CMK (cell line): Measurements from ENCODE around the gene ZNF76.
A peak's percentile ranks its signal among the peaks of the same experiment; 100 is the strongest.
"Not testable (repeated sequence)": the region's sequence is repeated elsewhere in the genome, so short reads cannot be mapped to it uniquely, and the experiment has no call there.

Experiments used
- DNase-seq: peaks from one replicate; pipeline ENCODE4 v3.0.0-alpha.2; 2010; ENCODE audit warnings: low read depth

The ZNF76 gene

GRCh38 chr6:35330541-35331119 is 71.1 kb downstream of the ZNF76 start:
- no peak for DNase-seq

GRCh38 chr6:35332074-35332887 is 72.7 kb downstream of the ZNF76 start:
- DNase-seq = not testable (repeated sequence)

- DNase-seq = no peak
These were observed 82.0 kb downstream of the ZNF76 start for GRCh38 chr6:35341557-35341956.

GRCh38 chr6:35342258-35343091 is 82.9 kb downstream of the ZNF76 start, which contains the start of gene PPARD:
PPARD (plus strand) TSS chr6:35342558; CDS start chr6:35411088, 68,530 bp downstream.
- DNase-seq = peak; percentile 87

- DNase-seq = no peak
These were observed 83.7 kb downstream of the ZNF76 start for GRCh38 chr6:35343092-35343834.

- DNase-seq = no peak
These were observed 84.5 kb downstream of the ZNF76 start for GRCh38 chr6:35343835-35344550.
